Caco-2 (cell line): Measurements from ENCODE around the gene ACER3. TPM values are rescaled to one million over a fixed set of nuclear protein-coding genes. Genes with fewer than 3 reads are reported as not detected.
"Not testable (repeated sequence)": the region's sequence is repeated elsewhere in the genome, so short reads cannot be mapped to it uniquely, and the experiment has no call there.

Experiments used
- BruUV-seq: library from RNA; stranded (reverse); fragments of 400-500 nt; replicated peaks from 2 replicates; lab custom pipeline; 2021; lab: Mats Ljungman, UMichigan
- CTCF ChIA-PET: fragments of 300-600 bp; sonication (Branson Sonifier 250); formaldehyde crosslinking; loops from one replicate; lab custom pipeline; 2022; ENCODE audit warnings: antibody characterized with exemption; lab: Charles Lee
- POLR2A ChIA-PET: fragments of 300-600 bp; sonication (Branson Sonifier 250); formaldehyde crosslinking; loops from one replicate; lab custom pipeline; 2022; ENCODE audit warnings: antibody characterized with exemption; lab: Charles Lee
- DNase-seq, 2 experiments: peaks; one replicate each; pipeline versions ENCODE4 v3.0.0 to v3.0.0-alpha.2; 2020 to 2022
- H3K27me3 ChIP-seq: replicated peaks from 2 replicates; pipeline ENCODE4 v1.6.0; 2011; ENCODE audit warnings: low read length; ENCODE audit not compliant: control insufficient read depth, insufficient read depth
- H3K36me3 ChIP-seq: 2 replicates; pipeline ENCODE4 v1.5.1; 2011; ENCODE audit warnings: low read length; ENCODE audit not compliant: control insufficient read depth, insufficient read depth
- H3K4me1 ChIP-seq: fragments of 250-450 bp; sonication (Bioruptor Pico); 2 replicates; pipeline ENCODE4 v1.5.1; 2020; ENCODE audit warnings: mild to moderate bottlenecking
- H3K4me3 ChIP-seq: 2 replicates; pipeline ENCODE4 v1.5.1; 2011; ENCODE audit warnings: low read depth, mild to moderate bottlenecking, control low read depth, low read length
- H3K9me3 ChIP-seq: fragments of 250-450 bp; sonication (Bioruptor Pico); 2 replicates; pipeline ENCODE4 v1.5.1; 2020; ENCODE audit warnings: mild to moderate bottlenecking, moderate library complexity
- H3K27ac Mint-ChIP-seq: one replicate; pipeline ENCODE4 v1.8.0; 2022; ENCODE audit warnings: mixed read lengths; ENCODE audit not compliant: unreplicated experiment
- H3K27me3 Mint-ChIP-seq: one replicate; pipeline ENCODE4 v1.8.0; 2022; ENCODE audit warnings: mixed read lengths; ENCODE audit not compliant: insufficient read depth, unreplicated experiment
- H3K36me3 Mint-ChIP-seq: one replicate; pipeline ENCODE4 v1.8.0; 2022; ENCODE audit warnings: mild to moderate bottlenecking, mixed read lengths; ENCODE audit not compliant: insufficient read depth, unreplicated experiment
- H3K4me1 Mint-ChIP-seq: one replicate; pipeline ENCODE4 v1.8.0; 2022; ENCODE audit warnings: low read depth, mixed read lengths; ENCODE audit not compliant: unreplicated experiment
- H3K4me3 Mint-ChIP-seq: one replicate; pipeline ENCODE4 v1.8.0; 2022; ENCODE audit warnings: mild to moderate bottlenecking, moderate library complexity, mixed read lengths; ENCODE audit not compliant: unreplicated experiment
- H3K9me3 Mint-ChIP-seq: one replicate; pipeline ENCODE4 v1.8.0; 2022; ENCODE audit warnings: mixed read lengths; ENCODE audit not compliant: unreplicated experiment
- CTCF ChIP-seq, 2 experiments: fragments of 200-600 bp in 1 of 2; IDR thresholded peaks; 1 replicate in 1 of 2; 2 replicates in 1 of 2; pipeline versions ENCODE4 v1.5.1 to v1.8.0; 2011 to 2022; ENCODE audit warnings: antibody characterized with exemption in 1 of 2, control low read depth in 1 of 2, inconsistent platforms in 1 of 2, low read depth in 1 of 2, low read length in 1 of 2, mild to moderate bottlenecking in 1 of 2, moderate library complexity in 1 of 2; ENCODE audit not compliant: insufficient read depth in 1 of 2, severe bottlenecking in 1 of 2, unreplicated experiment in 1 of 2
- intact Hi-C: fragments of 100-400 bp; cut with micrococcal nuclease; formaldehyde crosslinking; loops from one replicate; pipeline ENCODE4 v1.10.0; 2022; ENCODE audit not compliant: unreplicated experiment
- total RNA-seq: library from RNA; stranded (reverse); gene quantifications from 2 replicates; pipeline ENCODE4 v1.2.3, GENCODE V29; 2022

Gene ACER3
- total RNA-seq, 1 experiment from 2014 or later = 37.5 TPM

DNA sequence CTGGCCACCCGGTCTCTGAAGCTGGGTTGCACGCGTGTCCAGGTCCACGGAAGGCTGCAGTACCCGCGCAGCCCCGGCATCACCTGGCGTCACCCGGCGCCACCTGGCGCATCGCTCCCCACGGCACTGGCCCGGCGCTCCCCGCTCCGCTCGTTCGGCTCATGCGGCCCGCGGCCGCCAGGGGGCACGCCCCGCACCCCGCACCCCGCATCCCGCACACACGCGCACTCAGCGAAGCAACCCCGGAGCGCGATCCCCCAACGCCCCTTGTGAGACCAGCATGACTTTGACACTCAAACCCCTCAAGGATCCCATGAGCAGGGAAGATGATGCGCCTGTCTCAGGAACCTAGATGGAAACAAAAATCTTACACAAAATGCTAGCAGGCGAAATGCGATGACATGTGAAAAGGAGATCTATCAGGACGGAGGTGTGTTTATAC, 185.4 kb downstream of the ACER3 start:
- TF ChIP-seq CTCF (IDR thresholded peaks at IDR 0.05; ENCODE audit: insufficient read depth in 1 of 2, low read depth in 1 of 2, low read length in 1 of 2, severe bottlenecking in 1 of 2, unreplicated experiment in 1 of 2) = peak; percentile 95 to 100
- POLR2A ChIA-PET = no interaction called here
- H3K9me3 ChIP-seq = peaks cover 3% of the 10 kb centered on the region; the same call in 1 of the 2 replicates
- Mint-ChIP-seq H3K27ac (no peak overlapping the region), H3K27me3 (no peaks in the 10 kb centered on the region), H3K4me1 (peaks cover 15% of the 10 kb centered on the region), H3K36me3 (peaks cover 5% of the 10 kb centered on the region), H3K9me3 (no peaks in the 10 kb centered on the region), H3K4me3 (peak overlapping the region; percentile 36)
- H3K36me3 ChIP-seq = no peaks in the 10 kb centered on the region
- H3K27me3 ChIP-seq = no peaks in the 10 kb centered on the region
- H3K4me1 ChIP-seq = peaks cover 9% of the 10 kb centered on the region; the same call in 1 of the 2 replicates
- CTCF ChIA-PET = interaction anchor here (0.9 to 2.2 kb wide), 13 partner anchors 10 to 324 kb away, joined by 3 to 54 read pairs (median 5); no protein-coding TSS in a partner anchor
- no TSS peak for BruUV-seq
- DNase-seq = peak; percentile 76 to 93
- H3K4me3 ChIP-seq = peak overlapping the region; percentile 31
- intact Hi-C loops = loop anchor here (1.0 to 5.0 kb wide), 3 partner anchors 10 to 126 kb away; no protein-coding TSS in a partner anchor

DNA sequence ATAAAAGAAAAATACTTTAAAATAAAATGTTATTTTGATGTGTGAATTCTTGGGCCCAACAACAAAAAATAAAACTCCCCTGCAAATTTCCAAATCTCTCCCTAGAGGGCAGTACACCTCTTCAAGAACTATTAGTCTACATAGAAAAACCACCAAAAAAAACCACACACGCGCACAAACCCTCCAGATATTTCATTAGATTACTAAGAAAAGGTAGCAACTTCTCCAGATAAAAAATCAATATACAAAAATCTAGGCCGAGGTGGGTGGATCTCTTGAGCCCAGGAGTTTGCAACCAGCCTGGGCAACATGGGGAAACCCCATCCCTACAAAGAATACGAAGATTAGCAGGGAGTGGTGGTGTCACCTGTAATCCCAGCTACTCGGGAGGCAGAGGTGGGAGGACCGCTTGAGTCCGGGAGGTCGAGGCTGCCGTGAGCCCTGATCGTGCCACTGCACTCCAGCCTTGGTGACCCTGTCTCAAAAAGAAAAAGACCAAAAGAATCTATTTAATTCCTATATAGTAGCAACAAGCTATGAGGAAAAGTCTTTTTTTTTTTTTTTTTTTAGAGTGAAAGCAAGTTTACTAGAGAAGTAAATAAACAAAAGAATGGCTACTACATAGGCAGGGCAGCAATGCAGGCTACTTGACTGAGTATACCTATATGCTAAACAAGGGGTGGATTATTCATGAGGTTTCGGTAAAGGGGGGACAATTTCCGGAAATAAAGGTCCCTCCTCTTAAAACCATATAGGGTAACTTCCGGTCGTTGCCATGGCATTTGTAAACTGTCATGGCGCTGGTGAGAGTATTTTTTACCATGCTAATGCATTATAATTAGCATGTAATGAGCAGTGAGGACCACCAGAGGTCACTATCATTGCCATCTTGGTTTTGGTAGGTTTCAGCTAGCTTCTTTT, 186.5 kb downstream of the ACER3 start:
- no TSS peak for BruUV-seq
- H3K9me3 Mint-ChIP-seq = no peaks in the 10 kb centered on the region

GRCh38 chr11:77047928-77048446, 187.3 kb downstream of the ACER3 start:
- H3K27me3 ChIP-seq, H3K4me1 ChIP-seq, BruUV-seq, H3K4me3 ChIP-seq, DNase-seq, H3K36me3 ChIP-seq, H3K27ac Mint-ChIP-seq, H3K9me3 ChIP-seq, H3K9me3 Mint-ChIP-seq, H3K36me3 Mint-ChIP-seq, H3K27me3 Mint-ChIP-seq, H3K4me3 Mint-ChIP-seq: not testable (repeated sequence)
- ChIA-PET CTCF (interaction anchor here (0.6 to 2.8 kb wide), 42 partner anchors 12 to 1042 kb away, joined by 3 to 380 read pairs (median 5); partner anchors contain the start of genes B3GNT6, CAPN5 and MYO7A), POLR2A (interaction anchor here (0.6 to 1.0 kb wide), 8 partner anchors 19 to 947 kb away, joined by 3 to 12 read pairs (median 4); partner anchors contain the start of gene CAPN5)
- peaks cover 15% of the 10 kb centered on the region for H3K4me1 Mint-ChIP-seq
- intact Hi-C loops = loop anchor here (1.0 to 5.0 kb wide), 9 partner anchors 18 to 140 kb away; partner anchors contain the start of gene CAPN5

More for the DNA sequence above, 186.5 kb downstream of the ACER3 start:
- peak overlapping the region; percentile 65 for H3K4me3 Mint-ChIP-seq
- DNase-seq = peak; percentile 92 to 94
- H3K27me3 Mint-ChIP-seq = no peaks in the 10 kb centered on the region
- ChIA-PET CTCF (interaction anchor here (0.5 to 2.8 kb wide), 53 partner anchors 12 to 1043 kb away, joined by 3 to 380 read pairs (median 5); partner anchors contain the start of genes B3GNT6, CAPN5 and MYO7A), POLR2A (interaction anchor here (0.6 to 1.0 kb wide), 10 partner anchors 11 to 948 kb away, joined by 3 to 12 read pairs (median 4); partner anchors contain the start of gene CAPN5)
- intact Hi-C loops = loop anchor here (1.0 to 5.0 kb wide), 9 partner anchors 19 to 141 kb away; partner anchors contain the start of gene CAPN5
- Histone ChIP-seq H3K4me3 (peak overlapping the region; percentile 41), H3K36me3 (no peaks in the 10 kb centered on the region), H3K27me3 (no peaks in the 10 kb centered on the region), H3K4me1 (peaks cover 9% of the 10 kb centered on the region; the same call in 1 of the 2 replicates), H3K9me3 (peaks cover 3% of the 10 kb centered on the region; the same call in 1 of the 2 replicates)
- TF ChIP-seq CTCF (IDR thresholded peaks at IDR 0.05; ENCODE audit: insufficient read depth in 1 of 2, low read depth in 1 of 2, low read length in 1 of 2, severe bottlenecking in 1 of 2, unreplicated experiment in 1 of 2) = peak; percentile 81 to 82
- H3K36me3 Mint-ChIP-seq = peaks cover 5% of the 10 kb centered on the region
- peak overlapping the region; percentile 49 for H3K27ac Mint-ChIP-seq
- H3K4me1 Mint-ChIP-seq = peaks cover 15% of the 10 kb centered on the region
